ENCODE data around the gene FAM120A.

GRCh38 chr9:93587651-93588347 lies 136.3 kb downstream of the FAM120A start:
- TF ChIP-seq CTCF (IDR thresholded peaks at IDR 0.05): peak in 1 of 4 donors; percentile 10
- no peak for TF ChIP-seq POLR2A (IDR thresholded peaks at IDR 0.05)
